A549 treated with Hydrocortisone at 1 μM for 4 hours (cell line): ENCODE measurements around the gene KRTAP4-2. TPM values are rescaled to one million over a fixed set of nuclear protein-coding genes. Genes with fewer than 3 reads are reported as not detected.

Experiments used
- total RNA-seq: library from RNA; stranded (reverse); fragments of 200-300 nt; extraction: Qiagen RNA extraction; gene quantifications from 5 replicates; pipeline ENCODE4 v1.2.3, GENCODE V29; 2022

The KRTAP4-2 gene
- total RNA-seq: not detected in 5 replicates

GRCh38 chr17:41177727-41178271 lies at the start of gene KRTAP4-2:
TSS of gene KRTAP4-2 (minus strand) at chr17:41178221. CDS start at chr17:41178164, 57 bp downstream.

GRCh38 chr17:41226598-41227095 lies 48.6 kb upstream of the KRTAP4-2 start, which contains the start of gene KRTAP9-2:
TSS of gene KRTAP9-2 (plus strand) at chr17:41226648. CDS start at chr17:41226655, 7 bp downstream.

DNA sequence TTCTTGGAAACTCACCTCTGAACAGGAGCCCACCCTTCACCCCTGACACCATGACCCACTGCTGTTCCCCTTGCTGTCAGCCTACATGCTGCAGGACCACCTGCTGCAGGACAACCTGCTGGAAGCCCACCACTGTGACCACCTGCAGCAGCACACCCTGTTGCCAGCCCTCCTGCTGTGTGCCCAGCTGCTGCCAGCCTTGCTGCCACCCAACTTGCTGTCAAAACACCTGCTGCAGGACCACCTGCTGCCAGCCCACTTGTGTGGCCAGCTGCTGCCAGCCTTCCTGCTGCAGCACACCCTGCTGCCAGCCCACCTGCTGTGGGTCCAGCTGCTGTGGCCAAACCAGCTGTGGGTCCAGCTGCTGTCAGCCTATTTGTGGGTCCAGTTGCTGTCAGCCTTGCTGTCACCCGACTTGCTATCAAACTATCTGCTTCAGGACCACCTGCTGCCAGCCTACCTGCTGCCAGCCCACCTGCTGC lies 11.9 kb upstream of the KRTAP4-2 start, which contains the start of gene KRTAP9-1:
KRTAP9-1 (plus strand) TSS at position 51 of the 482 bp plus-strand sequence; CDS start at position 51, 0 bp downstream.

DNA sequence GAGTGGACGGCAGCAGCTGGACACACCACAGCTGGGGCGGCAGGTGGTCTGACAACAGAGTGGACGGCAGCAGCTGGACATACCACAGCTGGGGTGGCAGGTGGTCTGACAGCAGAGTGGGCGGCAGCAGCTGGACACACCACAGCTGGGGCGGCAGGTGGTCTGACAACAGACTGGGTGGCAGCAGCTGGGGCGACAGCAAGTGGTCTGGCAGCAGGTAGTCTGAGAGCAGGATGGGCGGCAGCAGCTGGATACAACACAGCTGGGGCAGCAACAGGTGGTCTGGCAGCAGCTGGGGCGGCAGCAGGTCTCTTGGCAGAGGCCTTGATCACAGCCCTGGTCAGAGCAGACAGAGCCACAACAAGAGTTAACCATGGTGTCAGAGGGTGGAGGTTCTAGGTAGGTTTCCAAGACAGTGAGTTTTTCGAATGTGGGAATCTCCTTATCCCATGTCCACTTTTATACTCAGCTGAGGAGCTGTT lies 6.5 kb upstream of the KRTAP4-2 start, which contains the start of gene KRTAP4-1:
KRTAP4-1 (minus strand) TSS at position 432 of the 482 bp plus-strand sequence; CDS start at position 375, 57 bp downstream.

DNA sequence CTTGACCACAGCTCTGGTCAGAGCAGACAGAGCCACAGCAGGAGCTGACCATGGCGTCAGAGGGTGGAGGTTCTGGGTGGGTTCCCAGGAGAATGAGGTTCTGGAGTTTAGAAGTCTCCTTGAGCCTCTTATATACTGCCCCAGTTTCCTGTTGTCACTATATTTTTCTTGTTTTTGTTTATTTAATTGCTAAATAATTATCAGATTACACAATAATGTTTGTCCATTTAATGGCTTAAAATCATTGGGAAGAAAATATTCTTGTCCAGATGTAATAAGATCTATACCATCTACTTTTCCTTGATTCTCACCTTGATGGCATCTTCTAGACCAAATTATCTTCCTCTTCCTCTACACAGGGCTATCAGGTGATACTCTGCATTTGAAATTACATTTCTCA lies 9.9 kb downstream of the KRTAP4-2 start, which contains the start of gene KRTAP4-3:
KRTAP4-3 (minus strand) TSS at position 101 of the 400 bp plus-strand sequence; CDS start at position 52, 49 bp downstream.

DNA sequence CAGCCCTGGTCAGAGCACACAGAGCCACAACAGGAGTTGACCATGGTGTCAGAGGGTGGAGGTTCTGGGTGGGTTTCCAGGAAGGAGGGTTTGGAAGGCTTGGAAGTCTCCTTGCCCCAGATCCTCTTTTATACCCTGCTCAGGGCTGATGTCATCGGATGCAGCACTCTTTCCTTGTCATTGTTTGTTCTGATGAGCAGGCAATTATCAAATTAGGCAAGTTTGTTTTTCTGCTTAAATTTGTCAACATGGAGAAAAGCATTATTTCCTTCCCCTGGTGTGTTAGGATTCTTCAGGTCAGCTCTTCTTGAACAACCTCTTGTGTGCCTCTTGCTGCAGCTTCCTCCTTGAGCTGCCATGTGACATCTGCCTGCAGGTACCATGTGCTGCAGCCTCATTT lies 17.4 kb downstream of the KRTAP4-2 start, which contains the start of gene KRTAP4-4:
KRTAP4-4 (minus strand) TSS at position 101 of the 400 bp plus-strand sequence; CDS start at position 44, 57 bp downstream.

DNA sequence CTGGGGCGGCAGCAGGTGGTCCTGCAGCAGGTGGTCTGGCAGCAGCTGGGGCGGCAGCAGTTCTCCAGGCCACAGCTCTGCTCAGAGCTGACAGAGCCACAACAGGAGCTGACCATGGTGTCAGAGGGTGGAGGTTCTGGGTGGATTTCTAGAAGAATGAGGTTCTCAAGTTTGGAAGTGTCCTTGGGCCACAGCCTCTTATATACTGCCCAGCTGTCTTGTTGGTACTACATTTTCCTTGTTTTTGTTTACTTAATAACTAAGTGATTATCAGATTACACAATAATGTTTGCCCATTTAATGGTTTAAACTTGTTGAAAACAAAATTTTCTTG lies 28.4 kb downstream of the KRTAP4-2 start, which contains the start of gene KRTAP4-5:
KRTAP4-5 (minus strand) TSS at position 174 of the 334 bp plus-strand sequence; CDS start at position 116, 58 bp downstream.

DNA sequence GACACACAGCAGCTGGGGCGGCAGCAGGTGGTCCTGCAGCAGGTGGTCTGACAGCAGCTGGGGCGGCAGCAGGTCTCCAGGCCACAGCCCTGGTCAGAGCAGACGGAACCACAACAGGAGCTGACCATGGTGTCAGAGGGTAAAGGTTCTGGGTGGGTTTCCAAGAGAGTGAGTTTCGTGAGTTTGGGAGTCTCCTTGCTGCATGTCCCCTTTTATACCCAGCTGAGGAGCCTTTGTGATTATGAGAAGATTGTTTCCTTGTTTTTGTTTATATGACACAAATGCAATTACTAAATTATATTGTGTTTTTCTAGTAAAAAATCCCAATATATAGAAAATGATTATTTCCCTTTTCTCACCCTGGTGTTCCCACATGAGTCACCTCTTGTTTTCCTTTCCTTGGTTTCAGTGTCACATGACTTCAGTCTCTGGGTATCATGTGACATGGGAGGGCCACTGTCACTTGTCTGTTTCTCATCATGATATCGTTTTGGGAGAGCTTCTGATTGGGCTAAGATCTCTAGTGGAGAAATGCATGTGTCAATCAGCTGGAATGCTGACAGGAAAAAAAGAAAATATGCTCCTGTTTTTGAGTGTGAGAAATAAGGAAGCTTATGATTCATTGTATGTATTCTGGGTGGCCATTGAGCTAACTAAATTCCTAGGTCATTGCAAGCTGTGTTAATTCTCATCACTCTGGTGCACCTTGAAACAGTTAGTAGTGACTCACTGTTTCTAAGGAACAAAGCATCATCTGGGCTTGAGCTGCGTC lies 37.5 kb downstream of the KRTAP4-2 start, which contains the start of gene KRTAP4-6:
KRTAP4-6 (minus strand) TSS at position 185 of the 772 bp plus-strand sequence; CDS start at position 128, 57 bp downstream.

Other genes starting within 250 kb of the KRTAP4-2 start
- 0.08 to 0.29 TPM (median 0.11 TPM) in 4 of 5 replicates, not detected in the other for gene KRT23, start 240.6 kb downstream of the KRTAP4-2 start, total RNA-seq
- gene KRT39, start 211.3 kb downstream of the KRTAP4-2 start, total RNA-seq: not detected in 5 replicates
- not detected in 5 replicates for gene KRT40, start 193.9 kb downstream of the KRTAP4-2 start, total RNA-seq
- not detected in 5 replicates for gene KRTAP3-3, start 184.1 kb downstream of the KRTAP4-2 start, total RNA-seq
- 0.26 to 0.44 TPM (median 0.29 TPM) in 5 replicates for gene KRTAP3-2, start 178.3 kb downstream of the KRTAP4-2 start, total RNA-seq
- gene KRTAP3-1, start 169.1 kb downstream of the KRTAP4-2 start, total RNA-seq: 0.24 TPM in 1 of 5 replicates, not detected in the others
- gene KRTAP1-5, start 151.0 kb downstream of the KRTAP4-2 start, total RNA-seq: not detected in 5 replicates
- not detected in 5 replicates for gene KRTAP1-4, start 148.0 kb downstream of the KRTAP4-2 start, total RNA-seq
- gene KRTAP1-3, start 143.3 kb downstream of the KRTAP4-2 start, total RNA-seq: not detected in 5 replicates
- not detected in 5 replicates for gene KRTAP1-1, start 136.8 kb downstream of the KRTAP4-2 start, total RNA-seq
- gene KRTAP2-1, start 130.9 kb downstream of the KRTAP4-2 start, total RNA-seq: not detected in 5 replicates
- not detected in 5 replicates for gene KRTAP2-2, start 123.0 kb downstream of the KRTAP4-2 start, total RNA-seq
- 0.20 to 0.22 TPM in 2 of 5 replicates, not detected in the others for gene KRTAP2-3, start 118.1 kb downstream of the KRTAP4-2 start, total RNA-seq
- not detected in 5 replicates for gene KRTAP2-4, start 112.3 kb downstream of the KRTAP4-2 start, total RNA-seq
- gene KRTAP4-7, start 94.1 kb downstream of the KRTAP4-2 start, total RNA-seq: not detected in 5 replicates
- gene KRTAP4-8, start 80.1 kb downstream of the KRTAP4-2 start, total RNA-seq: not detected in 5 replicates
- not detected in 5 replicates for gene KRTAP4-16, start 76.0 kb downstream of the KRTAP4-2 start, total RNA-seq
- gene KRTAP4-9, start 72.8 kb downstream of the KRTAP4-2 start, total RNA-seq: not detected in 5 replicates
- not detected in 5 replicates for gene KRTAP4-11, start 59.8 kb downstream of the KRTAP4-2 start, total RNA-seq
- not detected in 5 replicates for gene KRTAP4-12, start 54.0 kb downstream of the KRTAP4-2 start, total RNA-seq
- not detected in 5 replicates for gene KRTAP4-6, start 37.7 kb downstream of the KRTAP4-2 start, total RNA-seq
- not detected in 5 replicates for gene KRTAP4-5, start 28.4 kb downstream of the KRTAP4-2 start, total RNA-seq
- not detected in 5 replicates for gene KRTAP4-4, start 17.5 kb downstream of the KRTAP4-2 start, total RNA-seq
- not detected in 5 replicates for gene KRTAP4-3, start 10.0 kb downstream of the KRTAP4-2 start, total RNA-seq
- gene KRTAP4-1, start 6.7 kb upstream of the KRTAP4-2 start, total RNA-seq: 0.10 to 0.29 TPM (median 0.16 TPM) in 3 of 5 replicates, not detected in the others
- gene KRTAP9-1, start 11.7 kb upstream of the KRTAP4-2 start, total RNA-seq: not detected in 5 replicates
- gene KRTAP9-2, start 48.4 kb upstream of the KRTAP4-2 start, total RNA-seq: not detected in 5 replicates
- gene KRTAP9-3, start 54.2 kb upstream of the KRTAP4-2 start, total RNA-seq: not detected in 5 replicates
- not detected in 5 replicates for gene KRTAP9-8, start 59.8 kb upstream of the KRTAP4-2 start, total RNA-seq
- gene KRTAP9-4, start 71.5 kb upstream of the KRTAP4-2 start, total RNA-seq: not detected in 5 replicates
- gene KRTAP9-9, start 77.2 kb upstream of the KRTAP4-2 start, total RNA-seq: not detected in 5 replicates
- gene KRTAP9-6, start 87.2 kb upstream of the KRTAP4-2 start, total RNA-seq: not detected in 5 replicates
- not detected in 5 replicates for gene KRTAP9-7, start 97.5 kb upstream of the KRTAP4-2 start, total RNA-seq
- not detected in 5 replicates for gene KRTAP29-1, start 124.6 kb upstream of the KRTAP4-2 start, total RNA-seq
- gene KRTAP16-1, start 131.1 kb upstream of the KRTAP4-2 start, total RNA-seq: not detected in 5 replicates
- not detected in 5 replicates for gene KRTAP17-1, start 137.5 kb upstream of the KRTAP4-2 start, total RNA-seq
- not detected in 5 replicates for gene KRT33A, start 172.6 kb upstream of the KRTAP4-2 start, total RNA-seq
- not detected in 5 replicates for gene KRT33B, start 191.6 kb upstream of the KRTAP4-2 start, total RNA-seq
- 0.22 to 0.52 TPM (median 0.46 TPM) in 5 replicates for gene KRT34, start 204.1 kb upstream of the KRTAP4-2 start, total RNA-seq
- not detected in 5 replicates for gene KRT31, start 219.4 kb upstream of the KRTAP4-2 start, total RNA-seq
- gene KRT37, start 246.4 kb upstream of the KRTAP4-2 start, total RNA-seq: not detected in 5 replicates